Raji (cell line): ENCODE data around the gene RPS10.

ENCODE experiments used
- POLR2A ChIP-seq: IDR thresholded peaks from 2 replicates; pipeline ENCODE4 v1.6.1; 2011; ENCODE audit warnings: low read depth, low read length, control low read depth; ENCODE audit not compliant: insufficient read depth

Gene RPS10

DNA sequence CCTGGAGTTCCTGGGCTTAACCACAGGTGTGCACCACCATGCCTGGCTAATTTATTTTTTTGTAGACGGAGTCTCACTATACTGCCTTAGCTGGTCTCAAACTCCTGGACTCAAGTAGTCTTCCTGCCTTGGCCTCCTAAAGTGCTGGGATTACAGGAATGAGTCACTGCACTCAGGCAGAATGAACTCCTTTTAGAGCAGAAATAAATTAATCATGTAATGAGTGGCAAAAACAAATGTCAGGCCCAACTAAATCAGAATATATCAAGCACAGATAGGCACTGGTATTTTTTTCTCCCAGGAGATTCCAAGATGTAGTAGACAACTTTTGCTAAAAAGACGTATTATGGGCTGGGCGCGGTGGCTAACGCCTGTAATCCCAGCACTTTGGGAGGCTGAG is 2.6 kb downstream of the RPS10 start:
- no peak for TF ChIP-seq POLR2A

DNA sequence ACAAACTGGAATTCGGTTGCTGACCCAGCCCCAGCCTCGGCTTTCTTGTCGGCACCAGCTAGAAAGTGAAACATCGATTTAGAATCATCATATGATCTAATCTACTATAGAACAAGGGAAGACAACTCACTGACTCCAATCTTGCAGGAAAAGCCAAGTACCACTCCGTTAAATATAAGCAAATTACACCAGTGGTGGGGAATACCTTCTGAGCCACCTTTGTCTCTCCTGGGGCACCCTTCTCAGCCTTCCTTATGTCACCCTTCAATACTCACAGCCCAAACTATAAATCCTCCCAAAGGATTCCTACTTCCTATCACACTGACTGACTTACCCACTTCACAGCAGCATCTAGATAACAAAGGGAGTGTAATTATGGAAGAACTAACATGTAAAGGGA is 7.5 kb downstream of the RPS10 start:
- TF ChIP-seq POLR2A, result no peak

DNA sequence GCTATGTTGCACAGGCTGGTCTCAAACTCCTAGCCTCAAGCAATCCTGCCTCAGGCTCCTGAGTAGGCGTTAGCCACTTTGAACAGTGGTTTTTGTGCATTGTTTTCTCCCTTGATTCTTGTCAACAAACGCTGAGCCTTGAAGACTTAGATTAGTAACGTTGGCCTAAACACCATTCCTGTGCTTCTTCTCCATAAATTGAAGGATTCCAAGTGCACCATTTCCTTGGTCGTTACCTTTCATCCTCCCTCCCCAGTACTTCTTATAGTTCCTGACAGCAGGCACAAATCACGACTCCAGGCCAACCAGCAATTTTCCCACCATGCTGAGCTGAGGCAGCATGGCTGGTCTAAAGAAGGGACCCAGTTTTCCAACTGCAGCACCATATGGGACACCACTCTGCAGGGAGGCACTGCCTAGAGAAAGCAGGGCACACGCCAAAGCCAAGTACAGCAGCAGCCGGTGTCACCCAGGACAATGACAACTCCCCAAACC is 8.9 kb downstream of the RPS10 start:
- TF ChIP-seq POLR2A, result no peak

DNA sequence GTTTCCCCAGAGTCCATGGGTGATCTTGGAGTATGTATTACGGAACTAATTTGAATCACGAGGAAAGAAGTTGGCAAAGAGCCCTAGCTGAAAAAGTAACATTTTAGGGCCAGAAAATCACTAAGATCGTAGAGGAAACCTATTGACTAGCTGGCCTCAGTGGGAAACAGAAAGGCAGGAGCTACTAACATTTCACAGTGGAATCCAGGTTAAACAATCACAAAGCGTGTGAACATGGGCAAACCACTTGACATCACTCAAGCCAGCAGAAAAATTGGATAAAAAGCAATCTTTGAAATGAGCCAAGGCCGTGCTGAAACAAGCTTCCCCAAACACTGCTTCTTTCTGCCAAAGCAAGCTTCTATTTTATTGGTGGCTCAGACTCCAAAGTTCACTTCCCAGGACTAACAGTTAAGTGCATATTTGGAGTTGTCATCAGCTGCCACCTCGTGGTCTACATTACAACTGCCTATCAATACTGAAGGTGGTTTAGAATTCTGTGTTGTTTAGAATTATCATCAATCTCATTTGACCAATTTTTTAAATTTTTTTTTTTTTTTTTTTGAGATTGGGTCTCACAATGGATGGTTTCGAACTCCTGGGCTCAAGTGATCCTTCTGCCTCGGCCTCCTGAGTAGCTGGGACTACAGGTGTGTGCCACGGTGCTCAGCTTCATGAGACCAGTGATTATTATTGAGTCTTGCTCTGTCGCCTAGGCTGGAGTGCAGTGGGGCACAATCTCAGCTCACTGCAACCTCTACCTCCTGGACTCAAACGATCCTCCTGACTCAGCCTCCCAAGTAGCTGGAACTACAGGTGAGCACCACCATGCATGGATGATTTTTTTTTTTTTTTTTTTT is 10.6 kb downstream of the RPS10 start:
- TF ChIP-seq POLR2A, result no peak

DNA sequence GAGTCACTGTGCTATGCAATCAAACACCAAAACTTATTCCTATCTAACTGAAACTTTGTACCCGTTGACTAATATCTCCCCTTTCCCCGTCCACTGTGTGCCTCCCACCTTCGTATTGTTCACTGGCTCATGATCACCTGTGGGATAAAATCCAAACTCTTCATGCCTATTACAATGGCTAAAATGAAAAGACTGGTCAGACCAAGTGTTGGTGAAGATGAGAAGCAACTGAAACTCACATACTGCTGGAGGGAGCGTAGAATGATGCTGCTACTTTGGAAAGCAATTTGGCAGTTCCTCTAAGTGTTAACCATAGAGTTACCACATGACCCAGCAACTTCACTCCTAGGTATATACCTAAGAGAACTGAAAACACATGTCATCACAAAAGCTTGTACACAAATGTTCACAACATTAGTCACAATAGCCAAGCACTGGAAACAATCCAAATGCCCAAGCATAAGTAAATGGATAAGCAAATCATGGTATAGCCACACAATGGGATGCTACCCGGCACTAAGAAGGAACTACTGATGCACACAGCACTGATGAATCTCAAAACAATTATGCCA is 13.1 kb downstream of the RPS10 start:
- no peak for TF ChIP-seq POLR2A

DNA sequence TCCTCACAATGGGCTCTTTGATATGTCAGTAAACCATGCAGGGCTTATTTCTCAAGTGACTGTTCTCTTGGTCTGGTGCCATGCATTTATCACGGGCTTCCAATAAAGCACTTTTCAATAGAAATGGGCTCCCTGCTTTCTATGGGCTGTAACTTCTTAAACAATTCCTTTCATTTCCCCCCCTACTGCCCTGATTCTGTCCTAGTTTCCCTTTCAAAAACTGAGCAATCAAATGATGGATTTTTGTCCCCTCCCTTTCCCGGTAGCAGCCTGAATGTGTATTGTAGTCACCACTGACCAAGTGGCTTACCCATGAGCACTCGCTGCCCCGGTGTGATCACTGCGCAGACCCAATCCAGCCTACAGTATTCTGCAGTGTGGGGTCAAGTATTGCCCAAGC is 13.9 kb downstream of the RPS10 start:
- TF ChIP-seq POLR2A, result no peak

DNA sequence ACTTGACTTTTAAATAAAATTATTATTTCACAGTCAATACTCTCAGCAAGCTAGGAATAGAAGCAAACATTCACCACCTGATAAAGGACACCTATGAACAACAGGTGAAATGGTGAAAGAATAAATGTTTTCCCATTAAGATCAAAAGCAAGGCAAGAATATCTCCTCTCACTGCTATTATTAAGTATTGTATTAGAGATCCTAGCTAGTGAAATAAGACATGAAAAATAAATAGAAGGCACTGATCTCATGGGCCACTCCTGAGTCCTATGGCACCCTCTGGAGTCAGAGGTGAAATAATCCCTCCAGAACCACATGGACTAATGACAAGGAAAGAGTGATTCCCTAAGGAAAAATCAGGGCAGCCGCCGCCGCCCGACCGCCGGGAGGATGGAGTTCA is 29.4 kb downstream of the RPS10 start:
- no peak for TF ChIP-seq POLR2A

DNA sequence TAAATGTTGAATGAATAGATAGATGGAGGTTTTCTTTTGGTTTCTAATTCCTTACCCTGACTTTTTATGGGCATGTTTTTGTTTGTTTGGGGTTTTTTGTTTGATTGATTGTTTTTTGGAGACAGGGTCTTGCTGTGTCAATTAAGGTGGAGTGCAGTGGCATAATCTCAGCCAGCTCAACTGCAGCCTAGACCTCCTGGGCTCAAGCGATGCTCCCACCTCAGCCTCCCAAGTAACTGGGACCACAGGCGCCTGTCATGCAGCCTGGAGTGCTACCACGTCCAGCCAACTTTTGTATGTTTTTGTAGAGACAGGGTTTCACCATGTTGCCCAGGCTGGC is 31.9 kb downstream of the RPS10 start:
- TF ChIP-seq POLR2A, result no peak

DNA sequence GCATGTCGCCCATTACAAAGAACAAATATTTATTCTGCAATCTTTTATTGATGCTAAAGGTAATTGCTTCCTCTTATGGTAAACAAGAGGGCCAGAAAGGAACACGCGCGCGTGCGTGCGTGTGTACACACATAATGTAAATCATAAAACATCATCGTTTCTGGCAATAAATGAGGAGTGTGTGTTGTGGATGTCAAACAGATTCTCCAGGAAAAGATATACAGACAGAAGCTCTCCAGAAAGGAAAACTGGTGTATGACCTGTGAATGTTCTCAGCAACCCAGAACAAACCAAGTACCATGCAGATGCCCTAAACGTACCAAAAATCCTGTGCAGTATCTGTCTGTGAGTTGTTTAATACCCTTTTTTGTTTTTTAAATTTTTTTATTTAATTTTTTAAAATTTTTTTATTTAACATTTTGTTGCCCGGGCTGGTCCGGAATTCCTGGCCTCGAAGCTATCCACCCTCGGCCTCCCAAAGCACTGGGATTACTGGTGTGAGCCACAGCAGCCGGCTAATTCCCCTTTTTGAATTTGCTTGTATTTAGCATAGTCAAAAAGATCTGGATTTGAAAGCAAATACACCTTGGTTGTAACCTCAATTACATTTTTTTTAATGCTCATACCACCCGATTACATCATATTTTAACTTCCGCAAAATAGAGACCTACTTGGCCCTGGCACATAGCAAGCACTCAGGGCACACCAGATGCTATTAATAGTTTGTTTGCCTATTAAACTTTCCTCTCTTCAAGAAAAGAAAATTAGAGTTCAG is 32.5 kb downstream of the RPS10 start:
- TF ChIP-seq POLR2A, result no peak

DNA sequence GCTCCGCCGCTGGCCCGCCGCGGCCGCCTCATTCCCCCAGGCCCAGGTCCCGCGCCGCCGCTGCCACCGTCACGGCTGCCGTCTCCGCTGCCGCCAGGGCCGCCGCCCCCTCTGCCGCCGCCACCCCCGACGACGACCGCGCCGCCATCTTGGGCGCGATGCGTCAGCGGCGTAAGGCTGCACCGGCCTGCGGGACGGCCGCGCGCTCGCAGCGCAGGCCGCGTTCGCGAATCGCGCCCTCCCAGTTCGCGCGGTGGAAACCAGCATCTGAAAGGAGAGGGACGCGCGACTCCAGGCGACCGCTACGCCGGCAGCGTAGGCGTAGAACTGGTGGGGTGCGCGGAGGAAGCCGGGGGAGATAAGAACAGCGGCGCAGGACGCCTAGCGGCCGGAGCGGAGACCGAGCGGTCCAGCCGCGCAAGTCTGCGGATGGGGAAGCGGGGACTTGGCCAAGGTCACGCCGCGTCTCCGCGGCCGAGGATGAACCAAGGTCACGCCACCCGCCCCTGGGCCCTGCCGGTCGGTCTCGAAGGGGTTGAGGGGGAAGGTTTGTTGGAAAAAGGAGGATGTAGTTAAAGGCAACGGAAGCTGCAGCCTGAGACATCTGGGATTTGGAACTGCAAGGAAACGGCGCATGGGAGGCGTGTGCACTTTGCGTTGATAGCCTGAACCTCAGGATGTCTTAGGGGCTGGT is 33.2 kb downstream of the RPS10 start, which contains the start of gene NUDT3:
Gene NUDT3, minus strand, starts transcription at position 173 of the 694 bp plus-strand sequence. CDS start 307 bp downstream, outside the sequence.
- peak; percentile 76 for TF ChIP-seq POLR2A

DNA sequence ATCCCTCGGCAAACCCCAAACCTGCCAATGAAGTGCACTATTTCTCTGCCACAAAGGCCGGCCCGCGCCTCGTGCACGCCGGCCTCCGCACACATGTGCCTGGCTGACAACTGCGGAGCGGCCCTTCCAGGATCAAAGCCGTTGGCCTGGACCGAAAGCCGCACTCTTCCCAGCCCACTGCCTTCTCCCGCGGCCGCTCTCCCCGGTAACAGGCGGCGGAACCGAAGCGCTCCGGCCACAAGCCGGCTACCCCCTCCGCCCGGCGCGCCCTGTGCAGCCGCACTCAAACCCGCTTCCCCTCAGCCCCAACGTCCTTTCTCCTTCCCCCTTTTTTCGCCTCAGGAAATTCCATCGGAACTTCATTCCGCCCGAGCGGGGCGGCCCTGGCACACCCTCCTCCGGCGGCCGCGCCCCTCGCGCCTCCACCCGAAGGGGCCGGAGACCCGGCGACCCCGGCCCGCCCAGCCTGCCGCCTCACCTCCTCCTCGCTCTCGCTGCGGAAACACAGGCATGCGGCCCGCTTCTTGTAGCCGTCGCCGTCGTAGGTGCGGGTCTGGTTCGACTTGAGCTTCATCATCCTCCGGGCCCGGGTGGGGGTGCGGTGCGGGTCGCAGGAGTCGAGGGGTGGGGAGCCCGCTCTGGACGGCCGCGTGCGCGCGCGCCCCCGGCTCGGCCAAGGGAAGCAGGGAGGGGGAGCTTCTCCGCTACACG is 33.9 kb downstream of the RPS10 start:
- peak; percentile 73 for TF ChIP-seq POLR2A

DNA sequence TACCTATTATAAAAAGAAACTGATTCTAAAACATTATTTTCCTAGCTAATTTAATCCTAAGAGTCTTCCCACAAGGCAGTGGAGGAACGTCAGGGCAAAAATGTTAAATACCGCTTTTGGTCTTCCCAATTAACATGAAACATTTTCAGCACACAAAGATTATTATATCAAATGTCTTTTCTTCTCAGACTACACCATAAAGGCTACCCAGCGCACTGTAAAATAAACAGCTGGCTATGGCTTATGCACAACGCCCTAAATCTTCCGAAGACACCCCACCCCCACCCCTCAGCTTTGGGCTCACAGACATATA is 34.4 kb downstream of the RPS10 start:
- no peak for TF ChIP-seq POLR2A

DNA sequence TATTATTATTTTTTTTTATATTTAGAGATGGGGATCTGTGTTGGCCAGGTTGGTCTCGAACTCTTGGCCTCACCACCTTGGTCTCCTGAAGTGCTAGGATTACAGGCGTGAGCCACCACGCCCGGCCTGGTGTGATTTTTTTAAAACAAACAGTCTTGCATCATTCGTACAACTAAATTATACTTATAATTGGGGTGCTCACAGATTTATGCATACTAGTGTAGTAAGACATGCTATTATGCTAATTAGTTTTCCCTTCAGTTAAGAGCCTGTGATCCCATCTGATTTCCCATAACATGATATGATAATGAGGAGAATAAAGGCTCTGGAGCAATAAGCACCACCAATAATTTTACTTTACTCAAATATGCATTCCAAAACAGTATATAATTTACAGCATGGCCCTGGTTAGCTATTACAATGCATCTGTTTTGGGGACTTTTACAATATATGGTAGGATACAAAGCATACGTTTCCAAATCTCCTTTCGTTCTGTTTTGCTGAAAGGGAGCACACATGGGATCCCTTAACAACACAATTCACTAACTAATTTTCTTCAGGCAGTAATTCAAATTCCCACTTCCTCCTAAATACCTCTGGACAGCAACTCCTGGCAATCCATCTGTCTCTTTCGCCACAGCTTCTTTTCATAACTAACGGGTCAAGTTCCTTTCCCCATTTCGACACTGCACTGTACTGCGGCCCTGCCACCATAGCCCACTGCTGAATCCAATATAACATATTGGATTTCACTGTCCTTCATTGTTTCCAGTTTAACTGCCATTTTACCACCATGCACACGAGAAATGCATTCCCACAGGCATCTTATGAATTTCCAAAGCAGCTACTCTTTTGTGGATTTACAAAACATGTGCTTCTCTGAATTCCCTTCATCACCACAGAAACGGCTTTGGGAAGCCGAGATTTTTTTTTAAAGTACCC is 35.1 kb downstream of the RPS10 start:
- no peak for TF ChIP-seq POLR2A

DNA sequence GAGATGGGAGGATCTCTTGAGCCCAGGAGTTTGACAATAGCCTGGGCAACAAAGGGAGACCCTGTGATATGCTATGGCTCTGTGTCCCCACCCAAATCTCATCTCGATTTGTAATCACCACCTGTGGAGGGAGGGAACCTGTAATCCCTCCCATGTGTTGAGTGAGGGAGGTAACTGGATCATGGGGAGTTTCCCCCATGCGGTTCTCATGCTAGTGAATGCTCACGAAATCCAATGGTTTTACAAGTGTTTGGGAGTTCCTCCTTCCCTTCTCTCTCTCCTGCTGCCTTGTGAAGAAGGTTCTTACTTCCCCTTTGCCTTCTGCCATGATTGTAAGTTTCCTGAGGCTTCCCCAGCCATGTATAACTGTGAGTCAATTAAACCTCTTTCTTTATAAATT is 36.8 kb downstream of the RPS10 start:
- no peak for TF ChIP-seq POLR2A

DNA sequence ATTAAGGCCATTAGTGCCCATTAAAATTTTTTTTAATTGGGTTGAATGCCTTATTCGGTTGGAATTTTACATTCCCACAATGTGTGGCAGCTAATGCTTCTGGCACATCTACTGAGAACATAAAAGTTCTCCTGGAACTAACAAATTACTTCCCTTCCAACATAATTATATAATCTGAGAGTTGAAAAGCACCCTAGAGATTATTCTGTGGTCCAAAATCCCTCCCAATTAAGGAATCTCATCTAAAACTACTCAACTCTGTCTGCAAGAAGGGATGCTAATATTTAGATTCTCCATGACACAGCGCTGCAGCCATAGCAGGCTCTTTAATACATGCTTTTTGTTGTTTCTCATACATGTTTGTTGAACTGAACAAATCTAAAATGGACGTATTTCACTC is 37.4 kb downstream of the RPS10 start:
- TF ChIP-seq POLR2A, result no peak
